EH (cell line): ENCODE results near the gene TTN.
"Not testable (repeated sequence)": the region's sequence is repeated elsewhere in the genome, so short reads cannot be mapped to it uniquely, and the experiment has no call there.

Experiments
- DNase-seq: peaks from one replicate; pipeline ENCODE4 v3.0.0-alpha.2; 2015; ENCODE audit warnings: low read depth

TTN gene

DNA sequence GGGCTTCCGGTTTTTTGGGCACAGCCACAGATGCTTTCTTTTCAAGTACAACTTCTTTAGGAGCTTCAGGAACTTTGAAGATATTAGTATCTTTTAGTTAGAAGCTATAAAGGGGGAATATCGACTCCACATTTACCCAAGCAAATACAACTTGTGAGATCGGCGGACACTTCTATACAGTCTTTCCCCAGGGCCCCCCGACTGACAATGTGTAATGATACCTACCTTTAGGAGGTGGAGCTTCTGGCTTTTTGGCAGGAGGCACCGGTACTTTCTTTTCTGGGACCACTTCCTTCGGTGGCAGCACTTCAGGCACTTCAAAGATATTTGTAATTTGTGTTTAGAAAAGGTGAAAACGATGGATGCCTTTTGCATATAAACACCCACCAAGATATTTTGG is 148.7 kb downstream of the TTN start:
- not testable (repeated sequence) for DNase-seq

GRCh38 chr2:178650554-178650953 is 156.7 kb downstream of the TTN start:
- no peak for DNase-seq

DNA sequence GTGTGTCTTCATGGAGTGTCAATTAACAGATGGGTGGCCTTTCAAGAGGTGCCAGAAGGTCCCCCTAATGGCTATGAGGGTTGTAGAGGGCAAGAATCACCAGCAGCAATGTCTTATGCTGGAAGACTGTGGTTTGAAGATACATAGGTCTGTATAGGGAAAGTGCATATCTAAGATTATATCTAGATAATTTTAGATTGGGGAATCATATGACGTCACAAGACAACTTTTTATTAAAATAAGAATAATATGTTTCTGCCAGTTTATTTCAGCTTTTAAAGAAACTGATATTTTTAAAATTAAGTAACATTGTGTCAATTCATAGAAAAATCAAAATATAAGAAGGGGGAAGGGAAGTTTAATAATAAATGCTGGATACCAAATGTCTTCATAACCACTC is 162.3 kb downstream of the TTN start:
- DNase-seq: no peak

GRCh38 chr2:178641498-178641897 is 165.7 kb downstream of the TTN start:
- no peak for DNase-seq

GRCh38 chr2:178635897-178636296 is 171.3 kb downstream of the TTN start:
- DNase-seq: no peak

- DNase-seq: no peak
These were observed 174.5 kb downstream of the TTN start for GRCh38 chr2:178632729-178633128.

DNA sequence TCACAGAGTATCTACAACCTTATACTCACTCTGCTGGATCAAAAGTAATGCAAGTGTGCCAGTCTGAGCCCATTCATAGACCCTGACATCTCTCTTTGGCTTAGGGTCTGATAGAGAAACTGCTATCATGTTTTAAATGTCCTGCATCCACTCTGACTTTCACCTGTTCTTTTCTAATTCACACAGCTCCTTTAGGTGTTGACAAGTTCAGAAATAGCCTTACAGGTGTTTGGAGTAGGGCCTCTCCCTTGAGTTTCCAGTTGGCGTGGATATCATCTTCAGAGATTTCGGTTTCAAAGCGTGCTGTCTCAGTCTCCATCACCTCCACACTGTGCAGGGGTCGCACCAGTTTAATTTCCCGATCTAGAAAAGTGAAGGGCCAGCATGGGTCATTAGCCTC is 176.6 kb downstream of the TTN start:
- no peak for DNase-seq

DNA sequence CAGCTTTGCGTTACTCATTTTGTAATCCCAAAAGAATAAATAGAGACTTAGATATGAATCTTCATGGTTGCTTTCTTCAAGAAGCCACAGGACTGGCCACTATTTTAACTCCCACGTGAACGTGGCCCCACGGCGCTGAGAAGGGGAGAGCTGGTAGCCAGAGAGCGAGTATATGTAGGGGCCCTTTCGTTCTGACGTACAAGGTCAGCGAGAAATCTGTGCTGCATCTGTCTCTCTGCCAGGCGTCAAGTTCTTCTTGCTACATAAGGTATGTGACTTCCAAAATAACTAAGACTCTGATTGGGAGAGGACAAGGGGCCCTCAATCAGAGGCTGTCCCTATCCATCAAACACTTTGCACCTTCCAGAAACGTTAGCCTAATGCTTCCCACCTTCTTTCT is 177.8 kb downstream of the TTN start:
- no peak for DNase-seq

- peak; percentile 25 for DNase-seq
These were observed 178.6 kb downstream of the TTN start for GRCh38 chr2:178628605-178629004.

- DNase-seq: no peak
These were observed 179.8 kb downstream of the TTN start for GRCh38 chr2:178627401-178627800.

DNA sequence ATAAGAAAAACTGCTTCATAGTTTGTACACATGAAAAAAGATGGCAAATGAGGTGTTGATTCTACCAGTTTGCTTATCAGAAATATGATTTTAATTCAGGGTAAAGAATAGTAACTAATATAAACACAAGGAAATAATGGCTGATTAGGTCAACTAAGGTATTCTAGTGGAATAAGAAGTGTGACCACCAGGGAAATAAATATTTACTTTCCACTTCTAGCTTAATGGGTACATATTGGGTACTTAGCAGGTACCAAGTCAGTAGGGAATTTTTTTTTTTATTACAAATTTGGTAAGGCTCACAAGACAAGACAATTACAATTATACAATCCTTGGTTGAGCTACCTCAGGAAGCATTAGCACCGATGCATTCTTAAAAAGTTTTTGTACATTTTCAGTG is 191.3 kb downstream of the TTN start:
- DNase-seq: no peak

GRCh38 chr2:178602901-178603300 is 204.3 kb downstream of the TTN start:
- no peak for DNase-seq

- DNase-seq: no peak
These were observed 214.6 kb downstream of the TTN start for GRCh38 chr2:178592655-178593054.

- no peak for DNase-seq
These were observed 217.9 kb downstream of the TTN start for GRCh38 chr2:178589335-178589734.

- no peak for DNase-seq
These were observed 222.6 kb downstream of the TTN start for GRCh38 chr2:178584666-178585065.

- DNase-seq: peak; percentile 52
These were observed 228.2 kb downstream of the TTN start for GRCh38 chr2:178579006-178579405.

- DNase-seq: no peak
These were observed 232.4 kb downstream of the TTN start for GRCh38 chr2:178574789-178575188.

DNA sequence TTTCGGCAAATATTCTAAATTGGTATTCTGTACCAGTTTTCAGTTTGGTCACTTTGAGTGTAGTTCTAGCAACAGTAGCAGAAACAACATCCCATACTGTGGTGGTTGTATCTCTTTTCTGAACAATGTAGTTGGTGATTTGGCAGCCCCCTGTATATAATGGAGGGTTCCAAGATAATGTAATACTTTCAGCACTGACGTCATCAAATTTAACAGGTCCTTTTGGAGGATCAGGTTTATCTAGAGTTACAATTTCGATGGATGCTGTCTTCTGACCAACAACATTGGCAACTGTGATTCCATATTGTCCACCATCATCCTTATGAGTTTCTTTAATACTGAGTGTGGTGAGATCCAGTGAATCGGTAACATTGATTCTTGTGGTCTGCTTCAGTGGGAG is 239.0 kb downstream of the TTN start:
- no peak for DNase-seq

DNA sequence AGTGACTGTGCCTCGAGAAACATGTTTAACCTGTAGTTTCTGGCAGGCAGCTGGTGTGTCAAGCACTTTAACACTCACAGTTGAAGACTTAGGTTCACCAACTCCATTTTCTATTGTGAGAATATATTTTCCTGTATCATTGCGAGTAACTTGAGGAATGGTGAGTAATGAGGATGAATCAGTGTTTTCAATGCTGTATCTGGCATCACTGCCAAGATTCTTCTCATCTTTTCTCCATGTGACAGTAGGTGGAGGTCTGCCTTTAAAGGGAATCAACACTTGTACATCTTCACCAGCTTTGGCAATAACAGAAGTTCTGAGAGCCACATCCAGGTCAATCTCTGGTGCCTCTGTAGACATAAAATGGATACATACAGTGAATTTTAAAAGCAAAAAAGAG is 254.2 kb downstream of the TTN start:
- DNase-seq: peak; percentile 91

DNA sequence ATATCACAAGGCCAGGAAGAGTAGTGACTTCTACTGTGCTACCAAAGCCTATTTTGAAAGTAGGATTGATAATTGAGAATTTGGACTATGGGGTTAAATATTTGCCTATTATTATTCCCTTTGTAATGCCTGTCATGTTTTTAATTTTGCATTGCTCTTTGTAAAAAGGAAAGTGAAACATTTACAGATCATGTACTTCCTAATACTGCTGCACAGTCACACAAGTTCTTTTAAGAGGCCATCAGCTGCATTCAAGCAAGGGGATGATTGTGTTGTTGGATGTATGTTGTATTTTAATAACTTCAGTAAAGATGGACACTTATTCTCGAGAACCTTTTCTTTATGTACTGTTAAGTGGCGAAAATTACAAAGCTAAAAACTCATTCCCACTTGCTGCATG is 256.9 kb downstream of the TTN start:
- DNase-seq: no peak

GRCh38 chr2:178542569-178542968 is 264.7 kb downstream of the TTN start:
- DNase-seq: no peak

DNA sequence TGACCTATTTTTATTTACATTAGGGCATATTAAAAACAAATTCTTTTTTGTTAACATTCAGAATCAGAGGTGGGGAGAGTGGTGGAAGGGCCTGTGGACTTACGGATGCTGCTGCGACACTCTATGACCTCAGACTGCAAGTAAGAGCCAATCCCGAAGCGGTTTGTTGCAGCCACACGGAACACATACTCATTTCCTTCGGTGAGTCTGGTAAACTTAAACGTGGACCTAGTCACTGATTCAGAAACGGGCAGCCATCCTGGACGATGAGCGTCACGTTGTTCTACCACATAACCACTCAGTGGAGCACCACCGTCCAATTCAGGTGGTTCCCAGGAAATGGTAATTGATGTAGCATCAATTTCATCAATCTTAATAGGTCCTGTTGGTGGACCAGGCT is 265.1 kb downstream of the TTN start:
- DNase-seq: no peak

DNA sequence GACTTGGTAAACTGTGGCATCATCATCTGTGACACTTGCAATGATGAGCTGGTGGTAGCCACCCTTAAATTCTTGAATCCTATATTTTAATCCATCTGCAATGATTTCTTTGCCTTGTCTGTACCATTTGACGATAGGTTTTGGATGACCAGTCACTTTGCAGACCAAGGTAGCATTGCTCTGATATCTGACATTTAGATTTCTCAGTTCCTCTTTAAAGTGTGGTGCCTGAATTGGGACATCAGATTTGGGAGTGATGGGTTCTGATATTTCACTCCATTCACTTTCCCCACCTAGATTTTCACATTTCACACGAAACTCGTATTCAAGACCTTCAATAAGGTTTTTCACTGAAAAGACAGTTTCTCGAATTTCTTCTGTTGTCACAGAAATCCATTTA is 271.2 kb downstream of the TTN start:
- no peak for DNase-seq

- DNase-seq: no peak
These were observed 276.1 kb downstream of the TTN start for GRCh38 chr2:178531168-178531567.

DNA sequence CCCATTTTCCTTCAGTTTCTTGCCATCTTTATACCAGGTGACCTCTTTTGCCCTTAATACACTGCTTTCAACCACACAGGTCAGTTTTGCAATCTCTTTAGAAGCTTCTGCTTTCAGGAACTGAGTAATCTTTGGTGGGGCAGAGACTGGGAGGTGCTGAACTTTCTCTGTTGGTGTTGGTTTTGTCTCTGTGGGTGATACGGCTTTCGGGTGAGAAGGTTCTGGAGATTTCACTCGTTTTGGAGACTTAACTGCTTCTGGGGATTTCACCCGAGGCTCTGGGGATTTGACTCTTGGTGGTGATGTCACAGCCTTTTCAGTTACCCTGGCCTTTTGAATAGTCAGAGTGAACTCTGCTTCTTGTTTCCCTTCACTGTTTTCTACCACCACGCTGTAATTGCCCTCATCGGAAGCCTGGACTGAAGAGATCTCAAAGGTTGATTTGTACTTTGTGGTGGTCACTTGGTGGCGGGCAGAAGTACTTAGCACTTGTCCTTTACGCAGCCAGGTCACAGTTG is 276.5 kb downstream of the TTN start:
- DNase-seq: no peak
